MV-4-11 (cell line): ENCODE data around the gene PRDM1.

Experiments used
- DNase-seq: peaks from one replicate; lab custom pipeline; 2025; lab: John Stamatoyannopoulos, UW

PRDM1 gene

GRCh38 chr6:106070636-106071035 is 15.5 kb upstream of the PRDM1 start:
- no peak for DNase-seq

- DNase-seq, result peak; percentile 59
Observed at GRCh38 chr6:106072501-106073090, 13.5 kb upstream of the PRDM1 start.

GRCh38 chr6:106074146-106074545 is 12.0 kb upstream of the PRDM1 start:
- no peak for DNase-seq

- DNase-seq, result no peak
Observed at GRCh38 chr6:106076139-106076538, 10.0 kb upstream of the PRDM1 start.

GRCh38 chr6:106077170-106077569 is 9.0 kb upstream of the PRDM1 start:
- DNase-seq, result no peak

GRCh38 chr6:106077881-106078280 is 8.3 kb upstream of the PRDM1 start:
- DNase-seq, result no peak

- no peak for DNase-seq
Observed at GRCh38 chr6:106079961-106080762, 6.0 kb upstream of the PRDM1 start.

GRCh38 chr6:106080763-106081095 is 5.4 kb upstream of the PRDM1 start:
- DNase-seq, result no peak

- DNase-seq, result no peak
Observed at GRCh38 chr6:106081715-106082114, 4.4 kb upstream of the PRDM1 start.

- no peak for DNase-seq
Observed at GRCh38 chr6:106082735-106083398, 3.3 kb upstream of the PRDM1 start.

GRCh38 chr6:106083618-106084017 is 2.5 kb upstream of the PRDM1 start:
- no peak for DNase-seq

GRCh38 chr6:106084106-106084988 is 1.8 kb upstream of the PRDM1 start:
- peak; percentile 97 for DNase-seq

GRCh38 chr6:106084989-106085691 is 996 bp upstream of the PRDM1 start:
- DNase-seq, result no peak

- DNase-seq, result no peak
Observed at GRCh38 chr6:106085692-106085983, 498 bp upstream of the PRDM1 start.

GRCh38 chr6:106086814-106087175 is 659 bp downstream of the PRDM1 start:
- no peak for DNase-seq

GRCh38 chr6:106087548-106088325 is 1.6 kb downstream of the PRDM1 start:
- DNase-seq, result peak; percentile 46

- peak; percentile 84 for DNase-seq
Observed at GRCh38 chr6:106090001-106090400, 3.9 kb downstream of the PRDM1 start.

- no peak for DNase-seq
Observed at GRCh38 chr6:106092279-106092678, 6.1 kb downstream of the PRDM1 start.

- DNase-seq, result no peak
Observed at GRCh38 chr6:106094261-106094963, 8.3 kb downstream of the PRDM1 start.

GRCh38 chr6:106094964-106095335 is 8.8 kb downstream of the PRDM1 start:
- no peak for DNase-seq
